ENCODE measurements around the gene SPATS2.
"Not testable (repeated sequence)": the region's sequence is repeated elsewhere in the genome, so short reads cannot be mapped to it uniquely, and the experiment has no call there.

SPATS2 gene

DNA sequence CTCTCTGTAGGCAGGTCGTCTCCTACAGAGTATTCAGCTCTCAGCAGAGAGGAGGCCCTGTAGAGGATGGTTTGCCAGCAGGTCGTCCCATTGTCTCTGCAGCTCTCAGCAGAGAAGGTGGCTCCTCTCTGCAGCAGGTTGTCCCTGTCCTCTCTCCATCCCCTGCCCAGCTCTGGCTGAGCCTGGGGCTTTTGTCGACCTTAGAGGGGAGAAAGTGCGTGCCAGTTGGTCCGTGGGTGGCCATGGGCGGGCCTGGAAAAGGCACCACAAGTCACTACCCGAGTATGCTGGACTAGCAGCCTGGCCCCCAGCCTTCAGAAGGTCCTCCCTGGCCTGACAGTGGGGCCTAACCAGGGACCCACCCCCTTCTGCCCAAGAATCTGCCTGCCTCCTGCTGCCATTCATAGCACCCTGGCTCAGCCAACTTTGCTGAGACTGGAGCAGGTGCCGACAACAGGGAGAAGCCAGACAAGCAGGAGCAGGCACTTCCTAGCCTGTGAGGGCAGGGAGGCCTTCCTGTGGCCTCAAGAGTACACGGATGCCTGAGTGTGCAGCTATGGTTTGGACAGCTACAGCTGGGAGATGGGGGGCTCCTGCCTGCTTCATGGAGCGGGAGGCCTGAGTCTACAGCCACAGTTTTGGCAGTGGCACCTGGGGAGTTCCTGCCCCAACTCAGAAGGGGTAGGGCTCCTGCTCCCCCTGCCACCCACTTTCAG is 111.8 kb downstream of the SPATS2 start:
- DNase-seq = no peak

DNA sequence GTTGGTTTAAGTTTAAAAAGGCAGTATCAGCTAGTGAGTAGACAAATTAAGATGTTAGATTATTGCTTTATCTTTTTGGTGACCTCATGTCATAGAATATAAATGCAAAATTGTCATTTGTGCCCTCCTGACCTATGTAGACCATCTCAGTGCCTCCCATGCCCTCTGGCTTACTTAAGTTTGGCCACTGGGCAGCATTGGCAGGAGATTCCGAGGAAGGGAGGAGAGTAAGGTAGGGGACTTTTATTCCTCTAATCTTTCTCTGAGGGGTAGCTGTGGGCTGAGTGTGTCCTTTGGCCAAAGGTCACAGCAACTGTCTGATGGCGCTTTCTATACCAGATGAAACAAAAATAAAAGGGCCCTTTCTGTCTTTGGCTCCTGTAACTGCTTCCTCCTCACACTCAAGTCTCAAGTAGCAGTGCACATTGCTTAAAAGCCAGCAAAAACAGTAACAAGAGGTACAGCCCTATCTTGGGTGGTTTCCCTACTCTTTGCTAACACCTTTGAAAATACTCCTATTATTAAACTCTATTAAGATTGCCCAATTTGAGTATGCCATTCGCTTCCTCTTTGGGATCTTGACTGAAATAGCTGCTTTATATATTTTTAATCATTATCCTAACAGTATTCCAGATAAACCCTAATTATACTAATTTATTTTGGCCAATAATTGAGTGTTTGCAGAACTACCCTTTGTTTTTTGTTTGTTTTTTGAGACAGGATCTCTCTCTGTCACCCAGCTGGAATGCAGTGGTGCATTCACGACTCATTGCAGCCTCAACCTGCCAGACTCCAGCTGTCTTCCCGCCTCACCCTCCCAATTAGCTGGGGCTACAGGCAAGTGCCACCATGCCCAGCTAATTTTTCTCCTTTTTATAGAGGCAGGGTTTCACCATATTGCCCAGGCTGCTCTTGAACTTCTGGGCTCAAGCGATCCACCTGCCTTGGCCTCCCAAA is 115.1 kb downstream of the SPATS2 start:
- DNase-seq = no peak

DNA sequence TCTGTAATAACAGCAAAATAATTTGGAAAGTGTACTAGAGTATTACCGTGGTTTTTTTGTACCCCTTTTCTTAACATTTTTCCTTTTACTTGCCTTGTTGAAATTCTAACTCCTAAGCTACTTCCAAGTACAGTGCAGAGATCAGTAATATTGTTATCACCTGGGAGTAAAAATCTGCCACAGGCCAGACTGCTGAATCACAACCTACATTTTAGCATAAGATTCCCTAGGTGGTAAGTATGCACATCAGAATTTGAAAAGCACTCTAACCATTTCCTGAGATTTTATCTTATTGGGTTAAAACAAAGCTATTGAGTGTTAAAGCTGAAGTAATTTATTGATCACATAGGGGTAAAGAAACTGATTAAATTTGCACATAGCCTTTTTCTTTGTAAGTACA is 116.4 kb downstream of the SPATS2 start:
- no peak for DNase-seq

DNA sequence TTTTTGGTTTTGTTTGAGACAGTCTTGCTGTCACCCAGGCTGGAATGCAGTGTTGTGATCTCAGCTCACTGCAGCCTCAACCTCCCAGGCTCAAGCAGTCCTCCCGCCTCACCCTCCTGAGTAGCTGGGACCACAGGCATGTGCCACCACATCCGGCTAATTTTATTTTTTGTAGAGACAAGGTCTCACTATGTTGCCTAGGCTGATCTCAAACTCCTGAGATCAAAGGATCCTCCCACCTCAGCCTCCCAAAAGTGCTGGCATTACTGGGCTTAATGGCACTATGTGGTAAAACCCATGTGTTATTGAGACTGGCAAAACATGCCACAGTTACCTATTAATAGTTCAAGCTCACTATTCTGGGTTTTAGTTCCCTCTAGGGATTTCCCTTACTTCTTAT is 120.3 kb downstream of the SPATS2 start:
- no peak for DNase-seq

DNA sequence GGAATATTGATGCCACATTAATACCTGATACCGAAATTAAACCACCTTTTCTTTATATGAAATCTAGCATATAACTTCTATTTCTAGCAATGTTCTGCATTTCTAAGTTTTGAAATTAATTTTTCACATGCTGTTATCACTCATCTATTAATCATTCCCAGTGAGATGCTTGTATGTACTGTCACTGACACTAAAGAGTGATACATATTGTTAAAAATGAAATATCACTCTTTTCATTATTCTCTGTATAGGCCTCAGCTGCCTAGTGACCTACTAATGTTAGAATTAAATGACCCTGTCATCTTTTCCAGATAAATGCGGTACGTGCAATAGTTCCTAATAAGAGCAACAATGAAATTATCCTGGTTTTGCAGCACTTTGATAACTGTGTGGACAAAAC is 121.9 kb downstream of the SPATS2 start:
- DNase-seq = no peak

DNA sequence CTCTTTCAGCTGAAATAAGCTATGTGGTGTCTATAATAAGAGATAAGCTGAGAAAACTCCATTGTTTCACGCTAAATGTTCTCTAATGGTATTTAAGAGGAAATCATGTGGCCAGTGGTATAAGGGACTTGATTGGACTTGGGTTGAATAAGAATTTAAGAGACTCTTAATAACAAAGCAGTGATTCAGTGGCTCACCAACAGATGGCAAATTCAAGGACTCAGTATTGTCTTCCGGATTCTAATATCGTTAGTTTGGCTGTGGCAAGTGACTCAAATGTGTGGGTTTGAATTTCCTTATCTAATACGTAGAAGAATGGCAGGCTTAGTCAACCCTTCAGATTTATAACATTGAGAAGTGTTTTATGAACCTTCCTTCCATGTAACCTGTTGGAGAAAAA is 122.5 kb downstream of the SPATS2 start:
- no peak for DNase-seq

DNA sequence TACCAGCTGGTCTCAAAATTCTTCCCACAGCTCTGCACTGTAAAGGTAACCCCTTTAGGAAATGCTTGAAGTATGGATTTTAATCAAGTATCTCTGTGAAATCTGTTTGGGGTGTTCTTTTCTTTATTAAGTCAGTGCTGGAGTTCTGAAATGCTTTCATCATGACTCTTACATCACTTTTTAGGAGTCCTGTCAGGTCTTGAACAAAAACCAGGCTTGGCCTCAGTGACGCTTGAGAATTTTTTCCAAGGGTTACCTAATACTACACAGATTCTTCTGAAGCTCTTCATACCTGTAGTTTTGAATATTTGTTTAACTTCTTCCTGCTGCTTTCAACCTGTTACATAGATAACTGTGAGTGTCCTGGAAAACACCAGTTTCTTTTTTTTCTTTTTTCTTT is 124.6 kb downstream of the SPATS2 start:
- no peak for DNase-seq

DNA sequence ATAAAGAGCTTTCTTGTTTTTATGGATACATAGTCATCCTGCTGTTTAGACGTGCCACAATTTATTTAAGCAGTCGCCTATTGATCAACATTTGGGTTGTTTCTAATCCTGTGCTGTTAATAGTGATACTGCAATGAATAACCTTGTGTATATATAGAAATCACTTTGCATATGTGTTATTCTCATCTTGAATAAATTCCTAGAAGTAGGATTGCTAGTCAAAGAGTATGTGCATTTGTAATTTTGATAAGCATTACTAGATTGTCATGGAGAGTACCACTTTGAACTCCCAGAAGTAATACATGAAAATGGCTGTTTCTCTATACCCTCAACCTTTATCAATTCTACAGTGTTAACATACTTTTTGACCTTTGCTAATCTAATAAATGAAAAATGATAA is 126.6 kb downstream of the SPATS2 start:
- no peak for DNase-seq

DNA sequence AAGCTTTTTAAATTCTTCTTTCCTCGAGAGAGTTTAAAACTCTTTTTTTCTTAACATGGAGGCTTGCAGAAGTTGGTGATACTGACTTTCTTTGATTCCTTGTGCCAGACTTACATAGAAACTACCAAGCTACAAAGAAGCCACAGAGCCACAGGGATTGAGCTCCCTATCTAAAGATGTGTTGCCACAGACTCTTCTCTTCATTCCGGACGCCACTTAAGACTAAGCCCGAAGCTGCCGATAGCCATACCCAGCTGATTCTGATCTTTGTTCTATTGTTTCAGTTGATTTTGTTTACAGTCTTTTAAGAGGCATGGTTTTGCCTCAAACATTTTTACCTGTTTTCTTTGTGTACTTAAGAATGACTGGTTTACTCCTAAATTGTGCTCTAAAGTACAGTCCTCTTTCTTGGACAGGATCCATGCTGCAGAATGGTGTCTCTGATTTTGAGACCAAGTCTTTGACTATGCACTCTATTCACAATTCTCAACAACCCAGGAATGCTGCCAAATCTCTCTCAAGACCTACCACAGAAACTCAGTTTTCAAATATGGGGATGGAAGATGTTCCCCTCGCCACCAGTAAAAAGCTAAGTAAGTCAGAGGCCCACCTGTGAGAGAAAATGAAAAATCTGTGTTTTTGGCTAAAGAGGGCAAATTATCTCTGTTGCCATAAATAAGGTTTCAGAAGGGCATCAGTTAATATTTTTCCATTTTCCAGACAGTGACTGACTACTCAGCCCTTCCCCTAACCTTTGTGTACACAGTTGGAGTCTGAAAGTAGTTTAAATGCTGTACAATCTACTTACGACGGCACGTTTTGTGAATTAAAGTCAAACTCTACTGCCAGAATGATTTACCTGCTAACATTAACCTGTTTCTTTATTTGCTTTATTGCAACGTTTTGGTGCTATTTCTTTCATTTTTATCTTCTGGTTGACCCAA is 129.4 kb downstream of the SPATS2 start:
- no peak for DNase-seq

DNA sequence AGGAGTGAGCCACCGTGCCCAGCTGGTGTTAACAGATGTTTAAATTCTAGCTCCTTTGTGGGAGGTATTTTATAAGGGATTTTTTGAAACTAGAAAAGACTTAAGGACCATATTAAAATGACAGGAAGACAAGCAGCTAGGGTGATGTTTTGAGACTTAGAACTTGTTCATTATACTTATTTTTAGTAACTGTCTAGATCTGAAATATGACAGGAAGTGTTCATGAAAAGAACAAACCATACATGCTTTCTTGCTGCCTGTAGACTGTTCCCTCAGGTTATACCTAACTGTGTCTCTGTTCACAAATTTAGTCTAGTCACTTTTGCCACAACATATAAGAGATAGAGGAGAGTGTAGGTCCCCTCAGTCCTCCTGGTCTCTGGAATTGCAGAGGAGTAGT is 134.6 kb downstream of the SPATS2 start:
- DNase-seq = no peak

DNA sequence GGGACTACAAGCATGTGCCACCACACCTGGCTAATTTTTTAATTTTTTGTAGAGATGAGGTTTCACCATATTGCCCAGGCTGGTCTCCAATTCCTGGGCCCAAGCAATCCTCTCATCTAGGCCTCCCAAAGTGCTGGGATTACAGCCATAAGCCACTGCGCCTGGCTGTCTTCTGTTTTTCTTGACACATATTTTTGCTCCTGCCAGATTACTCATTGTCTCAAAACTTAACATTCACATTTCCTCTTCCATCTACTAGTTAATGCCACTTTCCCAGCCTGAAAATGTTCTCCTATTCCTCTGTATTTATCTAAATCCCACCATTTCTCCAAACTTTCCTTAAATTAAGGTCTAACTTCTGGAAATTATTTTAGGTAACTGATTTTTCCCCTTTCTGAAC is 135.3 kb downstream of the SPATS2 start:
- DNase-seq = no peak

DNA sequence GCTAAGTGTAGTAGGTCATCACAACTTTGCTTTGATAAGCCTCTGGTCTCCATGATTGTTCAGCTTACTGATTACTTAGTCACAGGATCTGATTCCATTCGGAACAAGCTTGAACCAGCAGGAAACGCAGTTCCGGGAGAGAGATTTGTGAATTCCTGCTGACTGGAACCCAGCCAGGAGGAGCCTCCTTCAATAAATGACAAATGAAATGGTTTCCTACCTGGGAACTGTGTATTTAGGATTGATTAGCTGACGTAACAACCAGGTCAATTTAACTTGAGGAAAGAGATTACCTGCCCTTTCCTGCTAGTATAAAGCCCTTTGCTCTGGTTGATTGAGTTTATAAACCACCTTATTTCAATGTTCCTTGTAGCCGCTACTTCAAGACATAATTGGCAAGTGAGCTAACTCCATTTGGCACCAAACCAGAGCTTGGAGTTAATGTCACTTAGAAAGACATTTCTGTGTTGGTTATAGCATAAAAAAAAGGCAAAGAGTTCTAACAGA is 136.5 kb downstream of the SPATS2 start:
- no peak for DNase-seq

DNA sequence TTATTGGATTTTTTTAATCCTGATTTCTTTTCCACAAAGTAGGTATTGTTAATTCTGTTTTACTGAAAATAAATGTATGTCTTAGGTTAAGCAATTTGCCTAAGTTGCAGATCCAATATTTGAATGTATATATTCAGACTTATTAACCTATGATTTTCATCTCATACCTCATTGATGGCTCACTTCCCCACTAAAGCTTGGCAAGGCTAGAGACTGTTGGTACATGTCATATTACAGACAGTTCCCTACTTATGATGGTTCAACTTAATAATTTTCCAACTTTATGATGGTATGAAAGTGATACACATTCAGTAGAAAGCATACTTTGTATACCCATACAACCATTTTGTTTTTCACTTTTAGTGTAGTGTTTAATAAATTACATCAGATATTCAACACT is 138.4 kb downstream of the SPATS2 start:
- DNase-seq = no peak

DNA sequence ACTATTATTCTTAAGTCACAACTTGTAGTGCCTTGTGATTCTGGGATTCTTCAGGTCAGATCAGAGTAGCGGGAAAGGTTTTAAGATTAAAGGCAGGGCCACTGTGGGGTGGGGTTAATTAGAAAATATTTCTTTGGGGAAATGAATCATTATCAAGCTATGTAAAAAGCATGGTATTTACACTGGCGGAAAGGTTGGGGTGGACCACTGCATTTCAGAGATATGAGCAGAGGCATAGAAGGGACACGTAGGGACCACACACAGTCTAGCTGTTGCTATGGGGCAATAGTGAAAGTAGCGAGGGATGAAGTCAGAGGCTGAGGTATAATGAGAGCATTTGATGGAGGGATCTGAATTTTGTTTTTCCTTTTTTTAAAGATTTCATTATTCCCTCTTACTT is 139.9 kb downstream of the SPATS2 start:
- no peak for DNase-seq

DNA sequence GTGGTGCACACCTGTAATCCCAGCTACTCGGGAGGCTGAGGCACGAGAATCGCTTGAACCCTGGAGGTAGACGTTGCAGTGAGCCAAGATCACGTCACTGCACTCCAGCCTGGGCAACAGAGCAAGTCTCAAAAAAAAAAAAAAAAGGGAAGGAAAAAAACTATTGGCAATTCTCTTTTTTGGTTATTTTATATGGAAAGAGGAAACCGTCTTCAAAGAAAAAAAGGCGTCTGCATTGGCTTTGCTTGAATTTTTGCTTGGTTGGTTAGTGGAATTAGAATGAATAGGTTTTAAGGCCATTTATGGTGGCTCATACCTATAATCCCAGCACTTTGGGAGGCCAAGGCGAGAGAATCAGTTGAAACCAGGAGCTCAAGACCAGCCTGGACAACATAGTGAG is 142.4 kb downstream of the SPATS2 start:
- DNase-seq = not testable (repeated sequence)

DNA sequence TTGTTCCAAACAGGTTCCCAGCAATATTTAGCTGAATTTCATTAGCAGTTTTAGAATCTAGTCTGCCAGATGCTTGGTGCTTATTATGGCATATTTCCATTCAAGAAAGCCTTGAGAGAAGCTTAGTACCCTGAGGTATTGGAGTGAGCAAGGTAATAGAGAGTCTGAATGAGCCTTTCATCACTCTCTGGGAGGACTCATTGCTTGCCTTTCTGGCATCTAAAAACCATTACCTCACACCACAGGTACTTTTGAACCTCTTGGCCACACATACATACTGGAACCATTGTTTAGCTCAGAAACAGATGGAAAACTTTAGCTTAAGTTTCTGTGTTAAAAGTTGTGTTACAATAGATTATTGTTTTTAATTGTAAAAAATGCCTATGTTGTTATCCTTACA is 144.1 kb downstream of the SPATS2 start:
- no peak for DNase-seq

DNA sequence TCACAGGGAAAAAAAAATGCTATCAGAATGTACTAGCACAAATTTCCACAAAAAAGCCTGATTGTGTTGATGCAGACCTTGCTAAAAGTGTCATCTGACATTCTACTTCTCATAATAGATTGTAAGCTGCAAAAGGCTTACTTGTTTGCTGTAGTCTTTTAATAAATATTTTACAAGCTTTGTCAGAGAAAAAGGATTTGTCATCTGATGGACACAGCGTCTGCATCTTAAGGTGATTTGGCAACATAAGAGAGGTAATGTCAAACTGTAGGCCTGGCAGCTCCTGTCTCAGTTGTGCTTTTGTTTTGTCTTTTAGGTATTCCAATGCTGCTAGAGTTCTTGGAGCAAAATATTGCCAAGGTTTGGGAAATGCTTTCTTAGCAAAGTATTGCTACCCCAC is 145.3 kb downstream of the SPATS2 start:
- DNase-seq = no peak

DNA sequence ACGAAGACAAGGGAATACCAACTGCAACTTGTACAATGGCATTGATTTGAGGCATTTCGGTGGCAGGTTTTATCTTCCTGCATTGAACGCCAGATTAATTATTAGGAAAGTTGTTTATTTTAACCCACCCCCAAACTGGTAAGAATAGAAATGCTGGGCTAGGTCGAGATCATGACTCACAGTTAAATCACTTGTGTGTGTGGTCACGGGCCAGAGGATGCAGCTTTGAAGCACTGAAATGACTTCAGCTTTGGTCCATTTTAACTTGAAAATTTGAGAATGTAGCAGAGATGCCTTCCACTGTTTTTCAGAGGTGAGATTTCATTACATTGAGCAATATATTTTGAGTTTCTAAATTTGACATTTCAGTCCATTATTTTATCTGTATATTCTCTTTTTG is 148.0 kb downstream of the SPATS2 start:
- DNase-seq = no peak

DNA sequence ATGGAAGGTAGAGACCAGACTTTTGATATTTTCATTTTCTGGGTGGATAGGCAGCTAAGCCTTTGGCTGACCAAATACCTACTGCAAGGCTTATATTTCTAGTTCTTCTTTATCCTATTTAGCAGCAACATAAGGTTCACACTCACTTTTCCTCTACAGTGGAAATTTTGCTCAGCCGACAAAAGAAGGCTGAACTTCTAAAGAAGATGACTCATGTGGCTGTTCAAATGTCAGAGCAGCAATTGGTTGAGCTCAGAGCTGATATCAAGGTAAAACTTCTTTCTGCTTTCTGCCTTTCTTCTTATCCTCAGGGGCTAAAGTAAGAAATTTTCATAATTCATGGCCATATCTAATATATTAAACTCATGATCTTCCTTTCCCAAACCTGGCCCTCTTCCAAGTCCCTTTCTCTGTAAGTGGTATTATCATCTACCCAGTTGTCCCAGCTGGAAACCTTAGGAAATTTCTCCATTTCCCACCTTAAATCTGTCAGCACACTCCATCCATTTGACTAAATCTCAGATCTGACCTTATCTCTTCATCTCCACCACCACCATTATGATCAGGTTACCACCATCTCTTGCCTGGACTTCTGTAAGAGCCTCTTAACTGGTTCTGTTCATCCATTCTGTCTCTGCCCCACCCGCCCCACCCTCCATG is 151.8 kb downstream of the SPATS2 start:
- DNase-seq = no peak

DNA sequence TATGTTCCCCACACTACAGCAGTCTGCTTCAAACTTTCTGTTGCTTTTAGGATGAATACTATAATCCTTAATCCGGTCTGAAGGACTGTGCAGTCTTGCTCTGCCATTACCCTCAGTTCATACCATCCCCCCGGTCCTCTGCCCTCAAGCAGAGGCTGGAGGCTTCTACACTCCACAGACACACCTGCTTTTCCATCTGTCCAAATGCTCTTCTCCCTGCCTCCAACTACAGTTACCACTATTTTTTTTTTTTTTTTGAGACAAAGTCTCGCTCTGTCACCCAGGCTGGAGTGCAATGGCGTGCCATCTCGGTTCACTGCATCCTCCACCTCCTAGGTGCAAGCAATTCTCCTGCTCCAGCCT is 152.3 kb downstream of the SPATS2 start:
- no peak for DNase-seq

DNA sequence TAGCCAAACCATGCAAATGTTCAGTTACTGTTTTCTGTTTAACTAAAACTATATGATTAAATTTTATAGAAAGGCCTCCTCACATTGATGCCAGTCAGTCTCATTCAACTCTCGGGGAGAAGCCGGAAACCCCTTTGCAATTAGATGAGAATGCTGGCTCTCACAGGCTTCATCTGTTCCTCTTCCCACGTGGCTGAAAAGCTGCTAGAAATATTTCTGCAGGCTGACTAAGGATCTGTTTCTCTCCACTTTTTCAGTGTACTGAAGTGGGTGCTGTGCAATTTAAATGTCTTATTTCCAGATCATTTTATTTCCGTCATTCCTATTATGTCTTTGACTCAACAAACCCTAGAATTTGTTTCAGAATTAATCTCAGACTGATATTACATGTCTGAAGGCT is 154.1 kb downstream of the SPATS2 start:
- no peak for DNase-seq

DNA sequence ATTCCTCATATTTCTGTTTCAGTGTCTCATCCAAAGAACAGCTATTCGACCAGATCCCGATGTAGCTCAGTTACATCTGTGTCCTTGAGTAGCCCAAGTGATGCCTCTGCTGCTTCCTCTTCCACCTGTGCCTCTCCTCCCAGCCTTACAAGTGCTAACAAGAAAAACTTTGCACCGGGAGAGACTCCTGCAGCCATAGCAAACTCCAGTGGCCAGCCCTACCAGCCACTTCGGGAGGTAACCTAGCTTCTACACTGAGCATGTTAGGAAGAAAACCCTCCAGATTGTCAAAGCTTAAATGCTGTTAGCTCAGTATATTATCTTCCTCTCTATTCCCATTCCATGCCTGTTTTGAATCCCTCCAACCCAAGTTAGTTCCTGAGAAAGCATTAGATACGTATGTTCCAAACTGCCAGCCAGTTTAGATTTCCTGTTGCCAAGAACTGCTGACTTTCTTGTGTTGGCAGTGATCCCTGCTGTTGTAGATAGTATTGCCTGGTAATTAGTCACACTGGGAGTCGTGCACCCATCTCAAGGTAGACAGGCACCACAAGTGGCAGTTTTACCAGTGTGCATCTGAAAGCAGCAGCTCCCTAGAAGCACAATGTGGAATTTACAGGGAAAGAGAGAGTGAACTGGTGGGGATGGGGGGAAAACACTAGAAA is 157.5 kb downstream of the SPATS2 start:
- no peak for DNase-seq

All from retina (tissue), 1 donor.